Sigmoid colon (tissue), 4 donors: ENCODE results near the gene DPP6.

Source experiments
- EP300 ChIP-seq, 4 donors: sonication (generic); formaldehyde crosslinking; IDR thresholded peaks; one replicate each; pipeline ENCODE4 v1.6.1; 2017; ENCODE audit warnings: antibody characterized with exemption in 4 of 4
- POLR2A ChIP-seq, 2 donors: fragments of 450-650 bp; IDR thresholded peaks; one replicate each; pipeline ENCODE4 v1.6.1; 2016; ENCODE audit warnings: antibody characterized with exemption in 2 of 2, mild to moderate bottlenecking in 2 of 2, moderate library complexity in 2 of 2
- POLR2AphosphoS5 ChIP-seq, 4 donors: sonication (generic); formaldehyde crosslinking; IDR thresholded peaks; one replicate each; pipeline ENCODE4 v1.6.1; 2017; ENCODE audit warnings: antibody characterized with exemption in 4 of 4
- TF ChIP-seq, protein P1 (sequence below), 4 experiments: fragments of 450-650 bp in 3 of 4; fragments of 200-600 bp in 1 of 4; IDR thresholded peaks; one replicate each; pipeline ENCODE4 v1.5.1; 2016 to 2019; ENCODE audit warnings: antibody characterized with exemption in 4 of 4, mild to moderate bottlenecking in 3 of 4, moderate library complexity in 2 of 4

DNA sequence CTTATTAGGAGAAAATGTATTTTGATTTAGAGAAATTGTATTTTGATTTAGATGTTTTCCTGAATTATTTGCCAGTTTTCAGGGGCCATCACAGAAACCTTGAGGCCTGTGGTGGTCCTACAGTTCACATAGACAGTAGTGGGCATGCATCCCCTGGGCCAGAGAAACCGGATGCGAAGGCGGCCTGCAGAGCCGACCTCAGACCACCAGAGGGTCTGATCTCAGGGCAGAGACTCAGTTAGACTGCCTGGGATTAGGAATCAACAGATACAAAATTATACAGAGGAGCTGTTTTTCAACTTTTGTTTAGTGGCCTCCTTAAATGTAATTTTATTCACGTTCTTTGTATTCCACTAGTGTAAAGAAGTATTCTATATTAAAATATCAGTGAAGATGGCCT lies 792.3 kb downstream of the DPP6 start:
- TF ChIP-seq, protein P1, sequence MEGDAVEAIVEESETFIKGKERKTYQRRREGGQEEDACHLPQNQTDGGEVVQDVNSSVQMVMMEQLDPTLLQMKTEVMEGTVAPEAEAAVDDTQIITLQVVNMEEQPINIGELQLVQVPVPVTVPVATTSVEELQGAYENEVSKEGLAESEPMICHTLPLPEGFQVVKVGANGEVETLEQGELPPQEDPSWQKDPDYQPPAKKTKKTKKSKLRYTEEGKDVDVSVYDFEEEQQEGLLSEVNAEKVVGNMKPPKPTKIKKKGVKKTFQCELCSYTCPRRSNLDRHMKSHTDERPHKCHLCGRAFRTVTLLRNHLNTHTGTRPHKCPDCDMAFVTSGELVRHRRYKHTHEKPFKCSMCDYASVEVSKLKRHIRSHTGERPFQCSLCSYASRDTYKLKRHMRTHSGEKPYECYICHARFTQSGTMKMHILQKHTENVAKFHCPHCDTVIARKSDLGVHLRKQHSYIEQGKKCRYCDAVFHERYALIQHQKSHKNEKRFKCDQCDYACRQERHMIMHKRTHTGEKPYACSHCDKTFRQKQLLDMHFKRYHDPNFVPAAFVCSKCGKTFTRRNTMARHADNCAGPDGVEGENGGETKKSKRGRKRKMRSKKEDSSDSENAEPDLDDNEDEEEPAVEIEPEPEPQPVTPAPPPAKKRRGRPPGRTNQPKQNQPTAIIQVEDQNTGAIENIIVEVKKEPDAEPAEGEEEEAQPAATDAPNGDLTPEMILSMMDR (IDR thresholded peaks at IDR 0.05) = no peak
- TF ChIP-seq POLR2A (IDR thresholded peaks at IDR 0.05) (no peak), POLR2AphosphoS5 (IDR thresholded peaks at IDR 0.05) (no peak), EP300 (IDR thresholded peaks at IDR 0.05) (no peak)
